MM.1S (cell line): Measurements from ENCODE around the gene FIBP.

Source experiments
- CTCF ChIP-seq: fragments of 300-600 bp; sonication (generic); IDR thresholded peaks from 2 replicates; pipeline ENCODE4 v1.5.1; 2016; ENCODE audit warnings: antibody characterized with exemption, low read length, mixed read lengths
- EZH2 ChIP-seq: fragments of 300-600 bp; sonication (generic); optimal IDR thresholded peaks from 2 replicates; pipeline ENCODE3; 2017; ENCODE audit warnings: low read depth, mild to moderate bottlenecking, antibody characterized with exemption, low read length, mixed read lengths

GRCh38 chr11:65869643-65870306 lies 18.5 kb downstream of the FIBP start:
- TF ChIP-seq CTCF (no peak), EZH2 (no peak)
